ENCODE measurements around the gene SMTN. TPM values are rescaled to one million over a fixed set of nuclear protein-coding genes. Genes with fewer than 3 reads are reported as not detected.
"Not testable (repeated sequence)": the region's sequence is repeated elsewhere in the genome, so short reads cannot be mapped to it uniquely, and the experiment has no call there.

SMTN gene
- total RNA-seq, 1 donor from 2014 or later = 9.8 TPM

- DNase-seq = not testable (repeated sequence)
These were observed 7.5 kb upstream of the SMTN start for GRCh38 chr22:31073545-31074145.

GRCh38 chr22:31075961-31076360, 5.2 kb upstream of the SMTN start:
- no peak for DNase-seq

GRCh38 chr22:31077681-31078080, 3.4 kb upstream of the SMTN start:
- DNase-seq = no peak

GRCh38 chr22:31078389-31078788, 2.7 kb upstream of the SMTN start:
- DNase-seq = not testable (repeated sequence)

- DNase-seq = no peak
These were observed 1.9 kb upstream of the SMTN start for GRCh38 chr22:31079095-31079642.

- DNase-seq = no peak
These were observed 812 bp upstream of the SMTN start for GRCh38 chr22:31080164-31080847.

GRCh38 chr22:31081963-31082605, 966 bp downstream of the SMTN start:
- no peak for DNase-seq

- DNase-seq = no peak
These were observed 1.7 kb downstream of the SMTN start for GRCh38 chr22:31082606-31083376.

- no peak for DNase-seq
These were observed 2.3 kb downstream of the SMTN start for GRCh38 chr22:31083377-31083768.

- no peak for DNase-seq
These were observed 3.0 kb downstream of the SMTN start for GRCh38 chr22:31083923-31084810.

- DNase-seq = peak; percentile 59
These were observed 3.8 kb downstream of the SMTN start for GRCh38 chr22:31084811-31085492.

- peak; percentile 54 for DNase-seq
These were observed 4.3 kb downstream of the SMTN start for GRCh38 chr22:31085493-31085824.

- DNase-seq = no peak
These were observed 4.8 kb downstream of the SMTN start for GRCh38 chr22:31085928-31086327.

GRCh38 chr22:31086703-31087330, 5.7 kb downstream of the SMTN start:
- no peak for DNase-seq

- DNase-seq = no peak
These were observed 6.7 kb downstream of the SMTN start for GRCh38 chr22:31087744-31088215.

- no peak for DNase-seq
These were observed 7.3 kb downstream of the SMTN start for GRCh38 chr22:31088233-31088986.

GRCh38 chr22:31089160-31090100, 8.3 kb downstream of the SMTN start:
- no peak for DNase-seq

Measured in occipital lobe (tissue), 2 donors.